T-helper 1 cell treated with Interleukin-12 subunit alpha and Interleukin-12 subunit beta and Interleukin-4 antibody, amounts not matched to agents 30 μg/mL and 1 μg/mL, for 36 hours (primary cell): Measurements from ENCODE around the gene SURF4.
"Not testable (repeated sequence)": the region's sequence is repeated elsewhere in the genome, so short reads cannot be mapped to it uniquely, and the experiment has no call there.

Experiments used
- H3K27ac Mint-ChIP-seq: one replicate; pipeline ENCODE4 v1.8.0; 2021; ENCODE audit warnings: mild to moderate bottlenecking, mixed read lengths
- H3K27me3 Mint-ChIP-seq: one replicate; pipeline ENCODE4 v1.8.0; 2021; ENCODE audit warnings: low read depth, mixed read lengths
- H3K36me3 Mint-ChIP-seq: one replicate; pipeline ENCODE4 v1.8.0; 2021; ENCODE audit warnings: low read depth, mixed read lengths
- H3K4me1 Mint-ChIP-seq: one replicate; pipeline ENCODE4 v1.8.0; 2021; ENCODE audit warnings: low read depth, mixed read lengths
- H3K4me3 Mint-ChIP-seq: one replicate; pipeline ENCODE4 v1.8.0; 2021; ENCODE audit warnings: mild to moderate bottlenecking, moderate library complexity, mixed read lengths
- H3K9me3 Mint-ChIP-seq: one replicate; pipeline ENCODE4 v1.8.0; 2021; ENCODE audit warnings: mixed read lengths

SURF4 gene

DNA sequence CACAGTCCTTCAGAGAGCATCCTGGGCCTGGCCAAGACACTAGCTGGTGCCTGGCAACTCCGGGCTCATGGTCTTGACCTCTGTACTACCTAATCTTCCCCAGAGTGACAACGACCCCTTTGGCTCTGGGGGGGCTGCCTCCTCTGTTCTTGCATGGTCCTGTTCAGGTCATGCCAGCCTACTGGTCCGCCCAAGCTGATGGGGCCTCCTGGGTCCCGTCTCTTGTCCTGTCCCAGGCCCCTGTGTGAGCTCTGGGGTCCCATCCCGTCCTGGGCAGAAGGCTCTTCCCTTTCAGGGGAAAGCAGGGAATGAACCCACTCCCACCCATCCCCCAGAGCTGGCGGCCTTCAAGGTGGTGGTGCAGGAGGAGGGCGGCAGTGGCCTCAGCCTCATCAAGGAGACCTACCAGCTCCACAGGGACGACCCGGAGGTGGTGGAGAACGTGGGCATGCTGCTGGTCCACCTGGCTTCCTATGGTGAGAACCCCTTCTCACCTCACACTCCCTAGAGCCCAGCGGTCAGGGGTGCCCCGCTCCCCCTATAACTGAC, 28.7 kb upstream of the SURF4 start:
- no peak overlapping the region for H3K27ac Mint-ChIP-seq
- no peaks in the 10 kb centered on the region for H3K27me3 Mint-ChIP-seq
- H3K36me3 Mint-ChIP-seq = peaks cover 23% of the 10 kb centered on the region
- no peak overlapping the region for H3K4me3 Mint-ChIP-seq
- no peaks in the 10 kb centered on the region for H3K9me3 Mint-ChIP-seq
- H3K4me1 Mint-ChIP-seq = peaks cover 5% of the 10 kb centered on the region

DNA sequence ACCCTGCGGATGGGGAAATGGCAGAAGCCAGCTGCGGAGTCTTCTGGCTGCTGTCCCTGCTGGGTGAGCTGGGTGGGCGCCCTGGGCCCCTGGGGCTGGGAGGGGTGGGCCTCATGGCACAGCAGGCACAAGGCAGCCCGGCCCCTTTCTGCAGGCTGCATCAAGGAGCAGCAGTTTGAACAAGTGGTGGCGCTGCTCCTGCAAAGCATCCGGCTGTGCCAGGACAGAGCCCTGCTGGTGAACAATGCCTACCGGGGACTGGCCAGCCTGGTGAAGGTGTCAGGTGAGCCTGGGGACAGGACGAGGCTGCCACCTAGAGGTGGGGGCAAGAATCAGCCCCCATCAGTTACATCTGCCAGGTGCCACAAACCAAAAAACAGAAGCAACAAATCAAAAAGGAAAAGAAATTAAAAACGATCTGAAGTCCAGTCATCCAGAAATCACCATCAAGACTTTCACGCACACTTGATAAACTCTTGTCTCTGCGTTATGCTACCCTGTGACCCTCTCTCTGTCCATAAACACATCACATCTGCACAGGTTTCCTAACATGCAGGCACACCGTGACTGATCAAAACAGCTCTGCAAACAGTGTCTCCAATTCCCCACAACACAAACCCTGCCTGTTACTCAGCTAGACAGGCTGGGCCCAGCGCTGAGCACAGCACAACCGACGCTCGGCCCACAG, 28.1 kb upstream of the SURF4 start:
- H3K4me3 Mint-ChIP-seq = no peak overlapping the region
- H3K27ac Mint-ChIP-seq = no peak overlapping the region
- H3K9me3 Mint-ChIP-seq = no peaks in the 10 kb centered on the region
- peaks cover 20% of the 10 kb centered on the region for H3K36me3 Mint-ChIP-seq
- H3K4me1 Mint-ChIP-seq = peaks cover 5% of the 10 kb centered on the region
- H3K27me3 Mint-ChIP-seq = no peaks in the 10 kb centered on the region

DNA sequence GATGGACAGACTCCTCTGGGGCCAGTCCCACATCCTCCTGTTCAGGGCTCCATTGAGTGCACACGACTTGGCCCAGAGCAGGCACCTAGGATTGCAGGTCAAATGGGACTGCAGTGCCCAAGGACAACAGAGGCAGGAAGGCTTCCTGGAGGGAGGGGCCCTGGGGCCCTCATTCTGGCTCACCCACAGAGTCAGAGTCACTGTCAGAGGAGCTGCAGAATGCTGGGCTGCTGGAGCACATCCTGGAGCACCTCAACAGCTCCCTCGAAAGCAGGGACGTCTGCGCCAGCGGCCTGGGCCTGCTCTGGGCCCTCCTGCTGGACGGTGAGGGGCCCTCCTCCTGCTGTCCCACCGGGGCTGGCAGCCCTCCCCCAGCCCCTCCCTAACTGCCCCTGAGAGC, 26.8 kb upstream of the SURF4 start:
- no peaks in the 10 kb centered on the region for H3K27me3 Mint-ChIP-seq
- H3K4me3 Mint-ChIP-seq = no peak overlapping the region
- no peak overlapping the region for H3K27ac Mint-ChIP-seq
- H3K9me3 Mint-ChIP-seq = no peaks in the 10 kb centered on the region
- peaks cover 14% of the 10 kb centered on the region for H3K36me3 Mint-ChIP-seq
- peaks cover 5% of the 10 kb centered on the region for H3K4me1 Mint-ChIP-seq

DNA sequence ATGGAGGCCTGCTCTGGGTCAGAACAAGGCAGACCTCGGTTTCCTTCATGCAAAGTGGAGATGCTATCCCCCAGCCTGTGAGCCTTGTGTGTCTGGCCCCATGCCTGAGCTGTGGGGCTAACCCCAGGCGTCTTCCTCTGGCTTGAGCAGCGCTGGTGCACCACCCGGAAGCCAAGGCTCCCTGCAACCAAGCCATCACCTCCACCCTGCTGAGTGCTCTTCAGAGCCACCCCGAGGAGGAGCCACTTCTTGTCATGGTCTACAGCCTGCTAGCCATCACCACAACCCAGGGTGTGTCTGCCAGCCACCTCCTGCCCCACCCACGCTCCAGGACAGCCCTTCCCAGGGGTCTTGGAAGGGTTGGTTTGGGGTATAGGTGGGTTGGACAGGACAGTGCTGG, 25.7 kb upstream of the SURF4 start:
- no peak overlapping the region for H3K4me3 Mint-ChIP-seq
- H3K27ac Mint-ChIP-seq = no peak overlapping the region
- no peaks in the 10 kb centered on the region for H3K27me3 Mint-ChIP-seq
- H3K36me3 Mint-ChIP-seq = peaks cover 6% of the 10 kb centered on the region
- H3K4me1 Mint-ChIP-seq = no peaks in the 10 kb centered on the region
- no peaks in the 10 kb centered on the region for H3K9me3 Mint-ChIP-seq

DNA sequence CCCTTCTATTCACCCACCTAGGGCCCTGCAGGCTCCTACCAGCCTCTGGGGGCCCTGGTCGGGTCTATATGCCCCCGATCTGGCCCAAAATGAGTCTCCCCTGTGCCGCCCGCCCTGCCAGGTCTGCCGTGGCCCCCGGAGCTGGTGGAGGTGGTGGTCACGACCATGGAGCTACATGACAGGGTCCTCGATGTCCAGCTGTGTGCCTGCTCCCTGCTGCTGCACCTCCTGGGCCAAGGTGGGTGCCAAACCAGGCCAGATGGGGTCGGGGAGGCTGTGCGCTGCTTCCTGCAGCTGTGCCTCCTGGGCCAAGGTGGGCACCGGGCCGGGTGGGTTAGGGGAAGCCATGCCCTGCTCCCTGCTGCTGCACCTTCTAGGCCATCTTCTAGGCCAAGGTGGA, 24.4 kb upstream of the SURF4 start:
- Mint-ChIP-seq H3K9me3 (no peaks in the 10 kb centered on the region), H3K27ac (no peak overlapping the region), H3K27me3 (no peaks in the 10 kb centered on the region), H3K4me1 (no peaks in the 10 kb centered on the region), H3K4me3 (no peak overlapping the region), H3K36me3 (peaks cover under 1% of the 10 kb centered on the region)

DNA sequence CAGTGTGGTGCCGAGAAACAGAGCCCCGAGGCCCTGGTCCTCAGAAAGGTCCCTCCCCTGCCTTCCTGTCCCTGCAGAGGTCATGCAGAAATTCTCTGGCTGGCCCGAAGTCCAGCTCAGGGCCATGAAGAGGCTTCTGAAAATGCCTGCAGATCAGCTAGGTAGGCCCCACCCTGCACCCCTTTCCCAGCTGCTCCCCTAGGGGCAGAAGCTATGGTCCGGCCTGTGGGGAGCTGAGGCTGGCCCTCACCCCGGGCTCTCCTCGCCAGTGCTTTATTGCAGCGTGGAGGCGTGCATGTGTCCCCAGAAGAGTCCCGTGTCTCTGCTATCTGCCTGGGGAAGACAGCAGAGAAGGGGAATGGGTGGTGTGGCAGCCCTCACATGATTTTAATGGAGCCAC, 22.0 kb upstream of the SURF4 start:
- Mint-ChIP-seq H3K27ac (no peak overlapping the region), H3K4me1 (no peaks in the 10 kb centered on the region), H3K4me3 (no peak overlapping the region), H3K9me3 (no peaks in the 10 kb centered on the region), H3K36me3 (no peaks in the 10 kb centered on the region), H3K27me3 (no peaks in the 10 kb centered on the region)

DNA sequence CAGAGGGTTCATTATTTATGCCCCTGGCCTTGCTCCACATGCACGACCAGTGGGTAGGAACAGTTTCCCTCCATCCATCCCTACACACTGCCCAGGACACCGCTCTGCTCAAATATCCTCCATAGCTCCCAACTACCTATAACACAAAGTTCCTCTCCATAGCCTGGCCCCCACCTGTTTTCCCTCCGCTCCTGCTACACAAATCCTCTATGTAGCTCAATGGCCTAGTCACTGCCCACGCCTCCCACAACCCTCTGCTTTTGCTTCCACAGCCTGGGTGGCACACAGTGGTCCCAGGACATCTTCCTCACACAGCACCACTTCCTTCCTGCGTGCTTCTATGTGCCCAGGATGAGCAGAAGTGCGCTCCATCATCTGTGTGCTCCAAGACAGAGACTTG, 21.5 kb upstream of the SURF4 start:
- Mint-ChIP-seq H3K36me3 (no peaks in the 10 kb centered on the region), H3K4me3 (no peak overlapping the region), H3K9me3 (no peaks in the 10 kb centered on the region), H3K27ac (no peak overlapping the region), H3K4me1 (no peaks in the 10 kb centered on the region), H3K27me3 (no peaks in the 10 kb centered on the region)

DNA sequence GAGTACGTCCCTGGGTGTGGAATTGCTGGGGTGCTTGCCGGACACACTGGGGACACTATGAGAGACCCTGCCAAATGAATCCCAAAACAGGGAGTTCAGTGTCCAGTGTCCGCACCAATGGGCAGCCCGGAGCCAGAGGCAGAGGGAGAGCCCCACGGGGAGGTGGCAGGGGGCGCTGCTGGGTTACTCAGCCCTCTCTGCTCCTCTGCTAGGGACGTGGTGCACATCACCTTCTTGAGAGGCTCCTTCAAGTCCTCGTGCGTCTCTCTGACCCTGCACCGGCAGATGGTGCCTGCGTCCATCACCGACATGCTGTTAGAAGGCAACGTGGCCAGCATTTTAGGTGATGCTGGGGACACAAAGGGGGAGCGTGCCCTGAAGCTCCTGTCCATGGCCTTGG, 21.1 kb upstream of the SURF4 start:
- Mint-ChIP-seq H3K4me3 (no peak overlapping the region), H3K27me3 (no peaks in the 10 kb centered on the region), H3K9me3 (no peaks in the 10 kb centered on the region), H3K27ac (no peak overlapping the region), H3K36me3 (no peaks in the 10 kb centered on the region), H3K4me1 (no peaks in the 10 kb centered on the region)

DNA sequence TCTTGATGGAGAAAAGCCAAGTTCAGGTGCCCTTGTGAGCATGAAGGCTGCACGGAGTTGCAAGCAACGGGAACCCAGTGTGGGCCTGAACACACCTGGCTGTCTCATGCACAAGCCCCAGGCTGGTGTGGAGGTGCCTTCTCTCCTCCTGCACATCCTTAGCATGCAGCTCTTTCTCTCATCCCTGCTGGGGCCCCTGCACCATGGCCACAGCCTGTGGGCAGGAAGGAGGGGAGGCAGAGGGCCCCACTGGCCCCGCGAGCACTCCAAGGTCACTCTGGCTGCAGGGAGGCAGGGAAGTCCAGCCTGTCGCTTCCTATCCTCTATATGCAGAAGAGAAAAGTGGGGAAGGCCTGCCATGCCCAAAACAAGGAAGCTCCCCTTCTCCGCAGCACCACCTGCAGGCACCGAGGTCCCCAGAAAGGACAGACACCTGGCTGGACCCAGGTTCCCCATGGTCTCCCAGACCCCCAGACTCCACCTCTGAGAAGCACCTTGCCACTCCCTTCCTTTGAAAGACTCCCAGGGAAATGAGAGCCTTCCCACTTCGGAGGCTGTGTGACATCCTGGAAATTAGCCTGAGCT, 18.9 kb upstream of the SURF4 start:
- no peak overlapping the region for H3K27ac Mint-ChIP-seq
- H3K4me3 Mint-ChIP-seq = no peak overlapping the region
- H3K9me3 Mint-ChIP-seq = no peaks in the 10 kb centered on the region
- H3K36me3 Mint-ChIP-seq = no peaks in the 10 kb centered on the region
- H3K4me1 Mint-ChIP-seq = no peaks in the 10 kb centered on the region
- no peaks in the 10 kb centered on the region for H3K27me3 Mint-ChIP-seq

DNA sequence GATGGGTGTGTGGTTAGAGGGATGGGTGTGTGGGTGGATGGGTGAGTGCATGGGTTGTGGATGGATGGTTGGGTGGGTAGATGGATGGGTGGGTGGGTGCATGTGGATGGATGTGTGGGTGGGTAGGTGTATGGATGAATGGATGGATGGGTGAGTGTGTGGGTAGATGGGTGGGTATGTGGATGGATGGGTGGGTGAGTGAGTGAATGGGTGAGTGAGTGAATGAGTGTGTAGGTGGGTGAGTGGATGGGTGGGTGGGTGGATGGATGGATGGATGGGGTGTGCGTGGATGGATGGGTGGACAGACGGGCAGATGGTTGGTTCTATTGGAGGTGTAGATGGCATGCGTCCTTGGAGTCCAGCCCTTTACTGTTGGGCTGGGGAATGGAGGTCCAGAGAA, 17.5 kb upstream of the SURF4 start:
- Mint-ChIP-seq H3K27me3 (no peaks in the 10 kb centered on the region), H3K4me1 (no peaks in the 10 kb centered on the region), H3K9me3 (no peaks in the 10 kb centered on the region), H3K4me3 (no peak overlapping the region), H3K36me3 (no peaks in the 10 kb centered on the region), H3K27ac (no peak overlapping the region)

DNA sequence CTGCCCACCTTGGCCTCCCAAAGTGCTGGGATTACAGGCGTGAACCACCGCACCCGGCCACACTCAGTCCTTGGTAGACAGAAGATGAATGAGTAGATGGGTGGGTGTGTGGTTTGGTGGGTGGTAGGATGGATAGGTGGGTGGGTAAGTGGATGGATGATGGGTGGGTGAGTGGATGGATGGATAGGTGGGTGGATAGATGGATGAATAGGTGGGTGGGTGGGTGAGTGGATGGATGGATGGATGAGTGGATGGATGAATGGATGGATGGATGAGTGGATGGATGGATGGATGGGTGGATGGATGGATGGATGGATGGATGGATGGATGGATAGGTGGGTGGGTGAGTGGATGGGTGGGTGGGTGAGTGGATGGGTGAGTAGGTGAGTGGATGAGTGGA, 16.4 kb upstream of the SURF4 start:
- H3K9me3 Mint-ChIP-seq, H3K27ac Mint-ChIP-seq, H3K27me3 Mint-ChIP-seq, H3K36me3 Mint-ChIP-seq, H3K4me3 Mint-ChIP-seq, H3K4me1 Mint-ChIP-seq: not testable (repeated sequence)

DNA sequence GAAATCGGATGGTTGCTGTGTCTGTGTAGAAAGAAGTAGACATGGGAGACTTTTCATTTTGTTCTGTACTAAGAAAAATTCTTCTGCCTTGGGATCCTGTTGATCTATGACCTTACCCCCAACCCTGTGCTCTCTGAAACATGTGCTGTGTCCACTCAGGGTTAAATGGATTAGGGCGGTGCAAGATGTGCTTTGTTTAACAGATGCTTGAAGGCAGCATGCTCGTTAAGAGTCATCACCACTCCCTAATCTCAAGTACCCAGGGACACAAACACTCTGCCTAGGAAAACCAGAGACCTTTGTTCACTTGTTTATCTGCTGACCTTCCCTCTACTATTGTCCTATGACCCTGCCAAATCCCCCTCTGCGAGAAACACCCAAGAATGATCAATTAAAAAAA, 15.6 kb upstream of the SURF4 start:
- not testable (repeated sequence) for H3K4me3 Mint-ChIP-seq, H3K27ac Mint-ChIP-seq, H3K27me3 Mint-ChIP-seq, H3K4me1 Mint-ChIP-seq, H3K9me3 Mint-ChIP-seq, H3K36me3 Mint-ChIP-seq

DNA sequence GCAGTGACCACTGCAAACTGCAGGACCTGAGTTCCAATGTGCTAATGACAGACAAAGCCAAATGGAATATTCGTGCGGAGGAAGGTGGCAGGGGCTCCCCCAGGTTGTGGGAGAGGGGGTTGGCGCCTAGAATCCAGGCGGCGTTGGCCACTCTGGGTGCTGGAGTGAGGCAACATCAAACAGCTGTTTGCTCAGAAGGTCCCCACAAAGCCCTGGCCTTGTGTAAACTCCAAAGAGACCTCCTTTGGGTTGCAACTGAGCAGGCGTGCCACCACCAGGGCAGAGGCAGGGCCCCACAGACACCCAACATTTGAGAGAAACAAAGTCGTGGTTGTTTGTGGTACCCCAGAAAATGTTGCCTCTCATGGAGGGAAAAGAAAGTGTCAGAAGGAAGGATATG, 14.9 kb upstream of the SURF4 start:
- no peak overlapping the region for H3K27ac Mint-ChIP-seq

DNA sequence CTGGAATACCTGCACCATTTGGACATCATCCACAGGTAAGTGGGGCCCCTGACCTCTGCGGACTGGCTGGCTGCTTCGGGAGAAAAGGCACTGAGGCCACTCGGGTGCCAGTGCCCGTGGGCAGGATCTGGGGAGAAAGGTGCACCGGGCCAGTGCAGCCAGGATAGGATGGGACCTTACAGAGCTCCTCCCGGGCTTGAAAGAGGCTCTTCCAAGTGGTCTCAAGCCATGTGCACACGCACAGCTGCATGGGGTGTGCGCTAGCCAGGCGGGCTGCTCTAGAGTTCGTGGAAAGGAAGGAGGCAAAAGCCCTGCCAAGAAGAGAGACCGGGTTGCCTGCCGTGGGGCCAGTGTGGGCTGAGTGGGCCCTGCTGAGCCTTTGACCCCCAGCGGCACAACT, 13.7 kb upstream of the SURF4 start:
- H3K27ac Mint-ChIP-seq = no peak overlapping the region
- H3K4me3 Mint-ChIP-seq = no peak overlapping the region
- no peaks in the 10 kb centered on the region for H3K9me3 Mint-ChIP-seq
- no peaks in the 10 kb centered on the region for H3K4me1 Mint-ChIP-seq
- no peaks in the 10 kb centered on the region for H3K36me3 Mint-ChIP-seq
- no peaks in the 10 kb centered on the region for H3K27me3 Mint-ChIP-seq

More for the DNA sequence above, 14.9 kb upstream of the SURF4 start:
- H3K9me3 Mint-ChIP-seq = no peaks in the 10 kb centered on the region
- no peaks in the 10 kb centered on the region for H3K4me1 Mint-ChIP-seq
- H3K27me3 Mint-ChIP-seq = no peaks in the 10 kb centered on the region
- no peaks in the 10 kb centered on the region for H3K36me3 Mint-ChIP-seq
- H3K4me3 Mint-ChIP-seq = no peak overlapping the region

DNA sequence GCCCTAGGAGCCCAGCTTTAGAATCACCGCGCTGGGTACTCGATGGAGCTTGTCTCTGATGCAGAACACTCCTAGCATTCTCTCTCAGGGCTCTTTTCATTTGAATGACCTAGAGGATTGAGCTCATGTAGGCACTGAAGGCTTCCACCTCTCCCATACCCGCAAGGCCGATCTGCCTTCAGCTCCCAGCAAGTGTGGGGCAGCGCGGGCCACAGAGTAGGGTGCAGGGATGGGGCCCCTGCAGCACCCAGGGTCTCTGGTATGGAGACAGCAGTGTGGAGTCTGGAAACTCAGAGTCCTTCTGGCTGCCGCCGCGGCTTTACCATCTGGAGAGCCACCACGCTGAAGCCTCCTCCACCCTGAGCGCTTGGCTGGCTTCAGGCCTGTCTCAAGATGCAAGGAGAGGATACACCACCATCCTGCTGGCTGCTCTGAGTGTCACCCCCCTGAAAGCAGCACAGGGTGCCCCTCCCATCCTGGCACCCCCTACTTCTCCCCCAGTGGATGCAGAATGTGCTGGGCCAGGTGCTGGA, 13.2 kb upstream of the SURF4 start:
- Mint-ChIP-seq H3K36me3 (no peaks in the 10 kb centered on the region), H3K27me3 (no peaks in the 10 kb centered on the region), H3K9me3 (no peaks in the 10 kb centered on the region), H3K27ac (no peak overlapping the region), H3K4me3 (no peak overlapping the region), H3K4me1 (no peaks in the 10 kb centered on the region)
